Vagina (tissue), 2 donors: Measurements from ENCODE around the gene CCL19. TPM values are rescaled to one million over a fixed set of nuclear protein-coding genes. Genes with fewer than 3 reads are reported as not detected.
A peak's percentile ranks its signal among the peaks of the same experiment; 100 is the strongest.

ENCODE experiments used
- DNase-seq, 2 donors: peaks; one replicate each; pipeline ENCODE4 v3.0.0-alpha.2; 2017; ENCODE audit errors: extremely low spot score in 2 of 2
- H3K27ac ChIP-seq: fragments of 200-600 bp; sonication (generic); one replicate; pipeline ENCODE4 v1.5.1; 2019
- H3K27me3 ChIP-seq: fragments of 200-600 bp; sonication (generic); one replicate; pipeline ENCODE4 v1.5.1; 2019
- H3K36me3 ChIP-seq, 2 donors: fragments of 200-600 bp; sonication (generic); one replicate each; pipeline ENCODE4 v1.5.1; 2017 to 2019
- H3K4me1 ChIP-seq: fragments of 200-600 bp; sonication (generic); one replicate; pipeline ENCODE4 v1.5.1; 2019
- H3K4me3 ChIP-seq, 2 donors: fragments of 200-600 bp; sonication (generic); 1 replicate in 1 of 2; 2 replicates in 1 of 2; pipeline ENCODE4 v1.5.1; 2016 to 2019
- H3K9me3 ChIP-seq: fragments of 200-600 bp; sonication (generic); one replicate; pipeline ENCODE4 v1.5.1; 2019
- POLR2A ChIP-seq, 2 donors: fragments of 450-650 bp; IDR thresholded peaks; one replicate each; pipeline ENCODE4 v1.6.1; 2017; ENCODE audit warnings: antibody characterized with exemption in 2 of 2, mild to moderate bottlenecking in 2 of 2, moderate library complexity in 2 of 2
- POLR2AphosphoS5 ChIP-seq, 2 donors: sonication (generic); formaldehyde crosslinking; IDR thresholded peaks; one replicate each; pipeline ENCODE4 v1.9.0; 2017; ENCODE audit warnings: antibody characterized with exemption in 2 of 2, mild to moderate bottlenecking in 2 of 2, low read depth in 1 of 2; ENCODE audit not compliant: insufficient read depth in 1 of 2
- intact Hi-C: fragments of 100-400 bp; cut with DNase I; formaldehyde crosslinking; loops from one replicate; pipeline ENCODE4 v1.15.1; 2023
- total RNA-seq: library from RNA; depleted of rRNA; stranded (reverse); fragments of >200 nt; gene quantifications from one replicate; pipeline ENCODE4 v1.2.3, GENCODE V29; 2016
- TF ChIP-seq, protein P1 (sequence below), 3 experiments: fragments of 450-650 bp in 2 of 3; fragments of 200-600 bp in 1 of 3; sonication (generic) in 1 of 3; IDR thresholded peaks; one replicate each; pipeline ENCODE4 v1.5.1; 2017 to 2019; ENCODE audit warnings: antibody characterized with exemption in 3 of 3, mild to moderate bottlenecking in 2 of 3, moderate library complexity in 2 of 3

CCL19 gene
- total RNA-seq, 1 donor from 2014 or later, result 3.7 TPM

GRCh38 chr9:34671307-34671706 is 19.8 kb downstream of the CCL19 start:
- Histone ChIP-seq H3K36me3 (no peaks in the 10 kb centered on the region), H3K4me1 (peaks cover 14% of the 10 kb centered on the region), H3K27ac (no peak overlapping the region), H3K4me3 (no peak overlapping the region), H3K9me3 (no peaks in the 10 kb centered on the region), H3K27me3 (no peaks in the 10 kb centered on the region)
- TF ChIP-seq POLR2A (IDR thresholded peaks at IDR 0.05) (no peak), POLR2AphosphoS5 (IDR thresholded peaks at IDR 0.05; ENCODE audit: insufficient read depth in 1 of 2, low read depth in 1 of 2) (no peak)
- TF ChIP-seq, protein P1, sequence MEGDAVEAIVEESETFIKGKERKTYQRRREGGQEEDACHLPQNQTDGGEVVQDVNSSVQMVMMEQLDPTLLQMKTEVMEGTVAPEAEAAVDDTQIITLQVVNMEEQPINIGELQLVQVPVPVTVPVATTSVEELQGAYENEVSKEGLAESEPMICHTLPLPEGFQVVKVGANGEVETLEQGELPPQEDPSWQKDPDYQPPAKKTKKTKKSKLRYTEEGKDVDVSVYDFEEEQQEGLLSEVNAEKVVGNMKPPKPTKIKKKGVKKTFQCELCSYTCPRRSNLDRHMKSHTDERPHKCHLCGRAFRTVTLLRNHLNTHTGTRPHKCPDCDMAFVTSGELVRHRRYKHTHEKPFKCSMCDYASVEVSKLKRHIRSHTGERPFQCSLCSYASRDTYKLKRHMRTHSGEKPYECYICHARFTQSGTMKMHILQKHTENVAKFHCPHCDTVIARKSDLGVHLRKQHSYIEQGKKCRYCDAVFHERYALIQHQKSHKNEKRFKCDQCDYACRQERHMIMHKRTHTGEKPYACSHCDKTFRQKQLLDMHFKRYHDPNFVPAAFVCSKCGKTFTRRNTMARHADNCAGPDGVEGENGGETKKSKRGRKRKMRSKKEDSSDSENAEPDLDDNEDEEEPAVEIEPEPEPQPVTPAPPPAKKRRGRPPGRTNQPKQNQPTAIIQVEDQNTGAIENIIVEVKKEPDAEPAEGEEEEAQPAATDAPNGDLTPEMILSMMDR (IDR thresholded peaks at IDR 0.05), result no peak
- intact Hi-C loops, result no loop called here
- DNase-seq, result no peak

DNA sequence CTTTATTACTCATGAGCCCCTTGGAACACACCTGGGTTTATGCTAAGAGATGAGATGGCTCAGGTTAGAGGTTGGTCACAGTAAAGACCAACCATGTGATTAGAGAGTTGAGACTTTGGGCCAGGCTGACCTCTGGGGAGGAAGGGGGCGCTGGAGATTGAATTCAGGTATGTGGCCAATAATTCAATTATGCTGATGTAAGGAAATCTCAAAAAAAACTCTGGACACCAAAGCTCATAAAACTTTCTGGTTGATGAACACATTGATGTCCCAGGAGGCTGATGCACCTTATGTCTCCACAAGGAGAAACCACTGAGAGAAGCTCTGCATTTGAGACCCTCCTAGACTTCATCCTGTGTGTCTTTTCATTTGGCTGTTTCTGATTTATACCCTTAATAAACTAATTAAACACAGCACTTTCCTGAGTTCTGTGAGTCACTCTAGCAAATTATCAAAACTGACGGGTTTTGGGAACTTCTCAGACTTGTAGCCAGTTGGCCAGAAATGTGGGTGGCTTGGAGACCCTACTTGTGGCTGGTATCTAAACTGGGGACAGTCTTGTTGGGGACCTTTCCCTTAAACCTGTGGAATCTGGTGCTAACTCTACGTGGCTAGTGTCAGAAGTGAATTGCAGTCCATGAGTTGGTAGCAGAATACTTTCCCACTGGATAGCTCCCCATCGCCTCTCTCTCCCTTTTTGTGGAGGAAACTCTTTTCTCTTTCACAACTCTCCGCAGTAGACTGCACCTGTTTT is 21.1 kb downstream of the CCL19 start:
- intact Hi-C loops, result no loop called here
- Histone ChIP-seq H3K27ac (no peak overlapping the region), H3K27me3 (no peaks in the 10 kb centered on the region), H3K4me3 (no peak overlapping the region), H3K36me3 (no peaks in the 10 kb centered on the region), H3K9me3 (no peaks in the 10 kb centered on the region), H3K4me1 (peaks cover 17% of the 10 kb centered on the region)
- no peak for DNase-seq
- TF ChIP-seq POLR2AphosphoS5 (IDR thresholded peaks at IDR 0.05; ENCODE audit: insufficient read depth in 1 of 2, low read depth in 1 of 2) (no peak), POLR2A (IDR thresholded peaks at IDR 0.05) (no peak)
- TF ChIP-seq, protein P1 (IDR thresholded peaks at IDR 0.05), result no peak

GRCh38 chr9:34665381-34666250 is 25.5 kb downstream of the CCL19 start:
- H3K4me3 ChIP-seq, result peak overlapping the region; percentile 47 to 79
- H3K9me3 ChIP-seq, result no peaks in the 10 kb centered on the region
- H3K36me3 ChIP-seq, result no peaks in the 10 kb centered on the region
- TF ChIP-seq POLR2AphosphoS5 (IDR thresholded peaks at IDR 0.05; ENCODE audit: insufficient read depth in 1 of 2, low read depth in 1 of 2), result peak; percentile 66 to 96
- TF ChIP-seq, protein P1 (IDR thresholded peaks at IDR 0.05), result no peak
- peak in 1 of 2 donors; percentile 83 for TF ChIP-seq POLR2A (IDR thresholded peaks at IDR 0.05)
- intact Hi-C loops, result no loop called here
- peaks cover 27% of the 10 kb centered on the region for H3K4me1 ChIP-seq
- DNase-seq, result peak in 1 of 2 donors; percentile 98
- H3K27me3 ChIP-seq, result no peaks in the 10 kb centered on the region
- peak overlapping the region; percentile 99 for H3K27ac ChIP-seq

DNA sequence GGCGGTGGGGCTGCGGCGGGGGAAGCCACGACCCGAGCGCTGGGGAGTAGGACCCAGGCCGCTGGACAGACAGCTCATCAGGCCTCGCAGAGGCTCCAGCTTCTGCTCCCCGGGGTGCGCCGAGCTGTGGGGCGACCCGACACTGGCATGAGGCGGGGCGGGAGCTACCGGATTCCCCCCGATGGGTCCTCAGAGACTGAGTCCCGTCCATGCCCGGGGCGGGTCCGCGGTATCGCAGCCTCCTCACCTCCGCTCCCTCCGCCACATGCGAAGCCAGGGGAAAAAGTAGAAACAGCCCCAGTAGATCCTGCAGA is 26.1 kb downstream of the CCL19 start:
- Histone ChIP-seq H3K27ac (peak overlapping the region; percentile 99), H3K36me3 (no peaks in the 10 kb centered on the region), H3K27me3 (no peaks in the 10 kb centered on the region), H3K4me1 (peaks cover 27% of the 10 kb centered on the region), H3K9me3 (no peaks in the 10 kb centered on the region), H3K4me3 (peak overlapping the region; percentile 47 to 79)
- peak in 1 of 2 donors; percentile 39 for TF ChIP-seq POLR2A (IDR thresholded peaks at IDR 0.05)
- no peak for TF ChIP-seq POLR2AphosphoS5 (IDR thresholded peaks at IDR 0.05; ENCODE audit: insufficient read depth in 1 of 2, low read depth in 1 of 2)
- TF ChIP-seq, protein P1 (IDR thresholded peaks at IDR 0.05), result peak in 2 of 3 experiments; percentile 14 to 18
- no peak for DNase-seq
- intact Hi-C loops, result no loop called here
